GM23338 (cell line): ENCODE results near the gene CETN1.

Experiments used
- CREB1 ChIP-seq: fragments of 250-450 bp; sonication (Bioruptor Pico); IDR thresholded peaks from 2 replicates; pipeline ENCODE4 v1.5.0; 2020; ENCODE audit warnings: low read depth, mild to moderate bottlenecking, moderate library complexity
- EZH2 ChIP-seq: fragments of 200-600 bp; sonication (generic); IDR thresholded peaks from one replicate; pipeline ENCODE4 v1.8.0; 2017; ENCODE audit warnings: antibody characterized with exemption, mild to moderate bottlenecking, low read depth; ENCODE audit not compliant: unreplicated experiment
- EZH2phosphoT487 ChIP-seq: fragments of 200-600 bp; sonication (generic); IDR thresholded peaks from one replicate; pipeline ENCODE4 v1.8.1; 2018; ENCODE audit warnings: antibody characterized with exemption; ENCODE audit not compliant: unreplicated experiment
- JUNB ChIP-seq: IDR thresholded peaks from one replicate; pipeline ENCODE4 v1.6.1; 2016; ENCODE audit warnings: antibody characterized with exemption; ENCODE audit not compliant: unreplicated experiment
- NANOG ChIP-seq: IDR thresholded peaks from 2 replicates; pipeline ENCODE4 v1.6.1; 2016; ENCODE audit warnings: antibody characterized with exemption, borderline replicate concordance
- POLR2AphosphoS5 ChIP-seq: IDR thresholded peaks from 2 replicates; pipeline ENCODE4 v1.6.1; 2016; ENCODE audit warnings: antibody characterized with exemption, low read depth
- STAT1 ChIP-seq: IDR thresholded peaks from one replicate; pipeline ENCODE4 v1.6.1; 2016; ENCODE audit warnings: antibody characterized with exemption; ENCODE audit not compliant: unreplicated experiment
- TF ChIP-seq, protein P1 (sequence below), 2 experiments: fragments of 200-600 bp in 1 of 2; sonication (generic) in 1 of 2; conservative IDR thresholded peaks; 2 replicates each; pipeline versions ENCODE4 v1.5.1 to v1.6.1; 2016 to 2017; ENCODE audit warnings: antibody characterized with exemption in 2 of 2, low read depth in 2 of 2, mild to moderate bottlenecking in 2 of 2, moderate library complexity in 1 of 2

DNA sequence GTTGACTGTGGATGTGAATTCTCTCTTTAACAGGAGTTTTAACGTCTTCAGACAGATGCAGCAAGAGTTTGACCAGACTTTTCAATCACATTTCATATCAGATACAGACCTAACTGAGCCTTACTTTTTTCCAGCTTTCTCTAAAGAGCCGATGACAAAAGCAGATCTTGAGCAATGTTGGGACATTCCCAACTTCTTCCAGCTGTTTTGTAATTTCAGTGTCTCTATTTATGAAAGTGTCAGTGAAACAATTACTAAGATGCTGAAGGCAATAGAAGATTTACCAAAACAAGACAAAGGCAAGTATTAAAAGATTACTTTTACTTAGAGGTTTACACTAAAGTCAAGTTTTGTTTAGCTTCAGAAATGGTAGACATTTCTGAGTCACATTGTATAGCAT, 47.1 kb downstream of the CETN1 start:
- TF ChIP-seq, protein P1, sequence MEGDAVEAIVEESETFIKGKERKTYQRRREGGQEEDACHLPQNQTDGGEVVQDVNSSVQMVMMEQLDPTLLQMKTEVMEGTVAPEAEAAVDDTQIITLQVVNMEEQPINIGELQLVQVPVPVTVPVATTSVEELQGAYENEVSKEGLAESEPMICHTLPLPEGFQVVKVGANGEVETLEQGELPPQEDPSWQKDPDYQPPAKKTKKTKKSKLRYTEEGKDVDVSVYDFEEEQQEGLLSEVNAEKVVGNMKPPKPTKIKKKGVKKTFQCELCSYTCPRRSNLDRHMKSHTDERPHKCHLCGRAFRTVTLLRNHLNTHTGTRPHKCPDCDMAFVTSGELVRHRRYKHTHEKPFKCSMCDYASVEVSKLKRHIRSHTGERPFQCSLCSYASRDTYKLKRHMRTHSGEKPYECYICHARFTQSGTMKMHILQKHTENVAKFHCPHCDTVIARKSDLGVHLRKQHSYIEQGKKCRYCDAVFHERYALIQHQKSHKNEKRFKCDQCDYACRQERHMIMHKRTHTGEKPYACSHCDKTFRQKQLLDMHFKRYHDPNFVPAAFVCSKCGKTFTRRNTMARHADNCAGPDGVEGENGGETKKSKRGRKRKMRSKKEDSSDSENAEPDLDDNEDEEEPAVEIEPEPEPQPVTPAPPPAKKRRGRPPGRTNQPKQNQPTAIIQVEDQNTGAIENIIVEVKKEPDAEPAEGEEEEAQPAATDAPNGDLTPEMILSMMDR (conservative IDR thresholded peaks at IDR 0.05; ENCODE audit: low read depth in 2 of 2): no peak
- TF ChIP-seq EZH2 (no peak), EZH2phosphoT487 (no peak), CREB1 (CRISPR knock-in tag) (no peak), POLR2AphosphoS5 (no peak), JUNB (no peak), STAT1 (no peak), NANOG (no peak)
